NCI-H2081 (cell line): ENCODE results near the gene DKK2.
A peak's percentile ranks its signal among the peaks of the same experiment; 100 is the strongest.
"Not testable (repeated sequence)": the region's sequence is repeated elsewhere in the genome, so short reads cannot be mapped to it uniquely, and the experiment has no call there.

Source experiments
- DNase-seq, 2 experiments: peaks; one replicate each; lab custom pipeline; 2025; lab: John Stamatoyannopoulos, UW

Gene DKK2

GRCh38 chr4:106909486-106910188, 126.5 kb downstream of the DKK2 start:
- DNase-seq, result no peak

- not testable (repeated sequence) for DNase-seq
Observed at GRCh38 chr4:106908049-106908448, 128.1 kb downstream of the DKK2 start.

DNA sequence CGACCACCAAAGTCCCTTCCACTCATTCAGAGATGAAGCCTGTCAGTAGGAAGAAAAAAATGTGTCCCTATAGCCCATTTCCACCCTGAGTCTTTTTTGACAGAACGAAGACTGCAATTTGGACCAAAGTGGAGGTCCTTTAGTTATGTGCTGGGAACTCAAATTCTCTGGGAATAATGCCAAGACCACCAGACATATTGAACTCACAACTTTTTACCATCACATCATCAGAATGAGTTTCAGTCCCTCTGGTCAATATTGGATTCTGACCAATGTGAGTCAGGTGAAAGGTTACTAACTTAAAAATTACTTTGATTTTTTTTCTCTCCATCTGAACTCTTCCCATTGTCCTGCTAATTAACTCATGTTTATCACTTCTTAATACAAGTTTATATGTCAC, 128.9 kb downstream of the DKK2 start:
- DNase-seq, result no peak

DNA sequence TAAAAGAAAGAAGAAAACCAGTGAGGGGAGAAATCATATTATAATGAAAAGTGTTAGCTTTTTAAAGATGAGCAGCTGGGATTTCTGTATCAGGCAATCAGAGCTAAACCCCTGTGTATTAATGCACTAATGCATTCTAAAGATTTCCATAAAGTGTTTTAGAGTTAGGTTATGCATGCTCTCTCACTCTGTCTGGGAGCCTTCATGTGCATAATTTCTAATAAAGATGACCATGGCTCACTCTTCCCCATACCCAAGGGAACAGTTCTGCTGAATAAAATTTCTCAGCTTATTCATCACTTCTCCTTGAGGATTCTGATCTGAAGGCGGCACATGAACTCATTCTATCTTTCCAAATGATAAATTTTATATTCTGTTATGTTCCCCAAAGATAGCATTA, 129.4 kb downstream of the DKK2 start:
- DNase-seq, result no peak

GRCh38 chr4:106898621-106899230, 137.4 kb downstream of the DKK2 start:
- DNase-seq, result peak; percentile 28 to 42

GRCh38 chr4:106893903-106894302, 142.2 kb downstream of the DKK2 start:
- no peak for DNase-seq

DNA sequence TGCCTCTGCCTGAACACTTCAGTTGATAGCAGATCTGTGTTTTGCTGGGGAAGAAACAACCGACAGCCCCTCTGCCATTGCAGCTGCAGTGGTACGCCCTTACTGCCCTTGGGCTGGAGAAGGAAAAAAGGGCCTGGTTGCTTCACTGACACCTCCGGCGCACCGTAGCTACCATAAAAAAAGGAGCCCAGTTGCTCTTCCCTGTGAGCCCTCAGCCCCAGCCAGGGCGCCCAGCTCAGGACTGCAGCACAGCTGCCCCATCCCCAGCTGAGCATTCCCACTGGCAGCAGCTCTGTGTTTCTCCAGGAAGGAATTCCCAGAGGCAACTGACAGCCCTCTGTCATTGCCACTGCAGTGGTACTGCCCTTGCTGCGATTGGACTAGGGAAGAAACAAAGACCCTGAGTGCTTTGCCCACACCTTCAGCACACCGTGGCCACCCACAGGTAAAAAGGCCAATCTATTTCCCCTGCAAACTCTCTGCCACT, 142.7 kb downstream of the DKK2 start:
- DNase-seq, result no peak

DNA sequence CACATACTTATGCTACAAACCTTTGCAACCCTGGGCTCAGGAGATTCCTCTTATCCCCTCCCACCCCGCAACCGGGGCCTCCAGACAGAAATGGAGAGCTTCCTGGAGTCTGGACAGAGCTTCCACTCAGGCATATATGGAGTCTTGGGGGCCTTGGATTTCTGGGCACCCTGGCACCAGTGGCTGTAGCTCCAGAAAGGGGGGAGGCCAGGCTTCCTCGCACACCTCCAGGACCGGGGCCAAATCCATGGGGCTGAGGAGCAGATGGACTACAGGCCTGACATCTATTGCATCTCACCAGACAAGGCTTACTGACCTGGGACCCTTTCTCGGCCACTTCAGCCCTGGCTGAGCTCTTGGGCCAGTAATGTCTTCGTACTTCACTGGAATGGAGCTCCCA, 143.3 kb downstream of the DKK2 start:
- DNase-seq, result no peak

- DNase-seq, result no peak
Observed at GRCh38 chr4:106875340-106875739, 160.8 kb downstream of the DKK2 start.
